ENCODE results near the gene CHEK2.

Gene CHEK2

GRCh38 chr22:28774378-28774777 lies 32.8 kb upstream of the CHEK2 start:
- ChIA-PET CTCF (interaction anchor here (1.6 to 3.3 kb wide), 2 partner anchors 14 to 16 kb away, joined by 4 to 13 read pairs; no protein-coding TSS in a partner anchor), POLR2A (interaction anchor here (0.6 to 2.2 kb wide), 2 partner anchors 11 to 18 kb away, joined by 7 to 11 read pairs; no protein-coding TSS in a partner anchor)
- DNase-seq (ENCODE audit: extremely low spot score) = no peak
- TF ChIP-seq CTCF (IDR thresholded peaks at IDR 0.05; ENCODE audit: control extremely low read depth, extremely low read depth, low read depth, missing control alignments) = no peak

GRCh38 chr22:28773461-28773867 lies 31.8 kb upstream of the CHEK2 start:
- CTCF ChIA-PET = interaction anchor here (0.6 to 3.3 kb wide), 10 partner anchors 9 to 173 kb away, joined by 3 to 14 read pairs (median 4); no protein-coding TSS in a partner anchor
- peak; percentile 53 for DNase-seq (ENCODE audit: extremely low spot score)
- no peak for TF ChIP-seq CTCF (IDR thresholded peaks at IDR 0.05; ENCODE audit: control extremely low read depth, extremely low read depth, low read depth, missing control alignments)
- POLR2A ChIA-PET = interaction anchor here (0.5 to 2.2 kb wide), 4 partner anchors 12 to 154 kb away, joined by 3 to 11 read pairs (median 3); no protein-coding TSS in a partner anchor

- POLR2A ChIA-PET = interaction anchor here (0.5 to 2.2 kb wide), 6 partner anchors 13 to 153 kb away, joined by 3 to 11 read pairs (median 3); partner anchors contain the start of gene XBP1
- peak; percentile 26 for TF ChIP-seq CTCF (IDR thresholded peaks at IDR 0.05; ENCODE audit: control extremely low read depth, extremely low read depth, low read depth, missing control alignments)
- DNase-seq (ENCODE audit: extremely low spot score) = peak; percentile 94
- CTCF ChIA-PET = interaction anchor here (0.6 to 3.3 kb wide), 14 partner anchors 9 to 173 kb away, joined by 3 to 14 read pairs (median 4); no protein-coding TSS in a partner anchor
These were observed 31.2 kb upstream of the CHEK2 start, which contains the start of gene CCDC117 for GRCh38 chr22:28772633-28773460. CCDC117 (plus strand) TSS chr22:28772695; CDS start chr22:28772850, 155 bp downstream.

- ChIA-PET POLR2A (no interaction called here), CTCF (interaction anchor here (1.1 to 1.7 kb wide), 2 partner anchors 10 to 23 kb away, joined by 3 to 5 read pairs; no protein-coding TSS in a partner anchor)
- no peak for DNase-seq (ENCODE audit: extremely low spot score)
- no peak for TF ChIP-seq CTCF (IDR thresholded peaks at IDR 0.05; ENCODE audit: control extremely low read depth, extremely low read depth, low read depth, missing control alignments)
These were observed 29.7 kb upstream of the CHEK2 start for GRCh38 chr22:28771195-28771791.

- TF ChIP-seq CTCF (IDR thresholded peaks at IDR 0.05; ENCODE audit: control extremely low read depth, extremely low read depth, low read depth, missing control alignments) = no peak
- ChIA-PET POLR2A (no interaction called here), CTCF (interaction anchor here (1.1 kb wide), 1 partner anchor 60 kb away, joined by 4 read pairs; no protein-coding TSS in a partner anchor)
- no peak for DNase-seq (ENCODE audit: extremely low spot score)
These were observed 27.9 kb upstream of the CHEK2 start for GRCh38 chr22:28769394-28770085.

All from GM10248 (cell line).